SK-N-MC (cell line): ENCODE data around the gene ERBB4.

ENCODE experiments used
- DNase-seq: peaks from one replicate; pipeline ENCODE4 v3.0.0-alpha.2; 2011; ENCODE audit warnings: low read depth, low spot score
- H3K27ac ChIP-seq: fragments of 200-600 bp; sonication (generic); 2 replicates; pipeline ENCODE4 v1.5.1; 2016; ENCODE audit warnings: mixed run types
- H3K36me3 ChIP-seq: fragments of 200-600 bp; sonication (generic); 2 replicates; pipeline ENCODE4 v1.6.1; 2017; ENCODE audit warnings: antibody characterized with exemption, low read length, mixed read lengths; ENCODE audit not compliant: insufficient read depth
- H3K4me3 ChIP-seq: fragments of 200-600 bp; sonication (generic); 2 replicates; pipeline ENCODE4 v1.5.1; 2016
- H3K9ac ChIP-seq: fragments of 200-600 bp; sonication (generic); 2 replicates; pipeline ENCODE4 v1.8.0; 2017; ENCODE audit warnings: mixed run types, mixed read lengths; ENCODE audit not compliant: insufficient read length
- H3K9me3 ChIP-seq: fragments of 200-600 bp; sonication (generic); 2 replicates; pipeline ENCODE4 v1.6.1; 2017; ENCODE audit warnings: low read depth, mild to moderate bottlenecking, antibody characterized with exemption, low read length, moderate library complexity, mixed read lengths
- EZH2 ChIP-seq: fragments of 200-600 bp; sonication (generic); IDR thresholded peaks from one replicate; pipeline ENCODE4 v1.6.1; 2017; ENCODE audit warnings: antibody characterized with exemption
- FOXP2 ChIP-seq: optimal IDR thresholded peaks from 2 replicates; pipeline ENCODE3; 2011; ENCODE audit warnings: mild to moderate bottlenecking, moderate library complexity; ENCODE audit not compliant: insufficient read depth; ENCODE audit errors: extremely low read length, control extremely low read depth
- POLR2AphosphoS5 ChIP-seq: IDR thresholded peaks from 2 replicates; pipeline ENCODE4 v1.6.1; 2012; ENCODE audit warnings: mild to moderate bottlenecking, low read depth, low read length, borderline replicate concordance

Gene ERBB4

DNA sequence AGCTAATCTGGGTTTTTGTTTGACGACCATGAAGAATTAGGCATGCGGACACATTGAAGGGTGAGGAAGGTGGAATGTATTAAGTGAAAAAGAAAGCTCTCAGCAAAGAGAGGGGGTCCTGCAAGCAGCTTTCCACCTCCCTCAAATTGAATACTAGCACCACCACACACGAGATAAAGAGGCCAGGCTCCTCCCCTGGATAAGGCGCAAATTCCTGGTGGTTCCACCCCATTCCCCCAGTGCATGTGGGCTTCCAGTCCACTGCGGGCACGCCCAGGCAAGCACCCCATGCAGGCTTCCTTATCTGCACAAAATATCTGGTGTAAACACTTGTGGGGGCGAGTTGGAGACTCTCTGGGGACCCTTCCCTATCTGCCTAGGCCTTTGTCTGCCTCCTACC is 1124.9 kb downstream of the ERBB4 start:
- H3K27ac ChIP-seq: no peak overlapping the region
- H3K36me3 ChIP-seq: no peaks in the 10 kb centered on the region
- TF ChIP-seq EZH2 (no peak), FOXP2 (no peak), POLR2AphosphoS5 (no peak)
- DNase-seq: no peak
- H3K9me3 ChIP-seq: no peaks in the 10 kb centered on the region
- no peak overlapping the region for H3K9ac ChIP-seq
- H3K4me3 ChIP-seq: no peak overlapping the region

GRCh38 chr2:211408483-211408891 is 1130.1 kb downstream of the ERBB4 start:
- Histone ChIP-seq H3K9me3 (no peaks in the 10 kb centered on the region), H3K9ac (no peak overlapping the region), H3K36me3 (no peaks in the 10 kb centered on the region), H3K27ac (no peak overlapping the region), H3K4me3 (no peak overlapping the region)
- TF ChIP-seq EZH2 (no peak), FOXP2 (no peak), POLR2AphosphoS5 (no peak)
- DNase-seq: no peak

- H3K36me3 ChIP-seq: no peaks in the 10 kb centered on the region
- H3K4me3 ChIP-seq: no peak overlapping the region
- H3K9me3 ChIP-seq: no peaks in the 10 kb centered on the region
- DNase-seq: no peak
- no peak overlapping the region for H3K27ac ChIP-seq
- H3K9ac ChIP-seq: no peak overlapping the region
- no peak for TF ChIP-seq EZH2
- no peak for TF ChIP-seq POLR2AphosphoS5
- TF ChIP-seq FOXP2: no peak
Measured at GRCh38 chr2:211407076-211407475, 1131.5 kb downstream of the ERBB4 start.

DNA sequence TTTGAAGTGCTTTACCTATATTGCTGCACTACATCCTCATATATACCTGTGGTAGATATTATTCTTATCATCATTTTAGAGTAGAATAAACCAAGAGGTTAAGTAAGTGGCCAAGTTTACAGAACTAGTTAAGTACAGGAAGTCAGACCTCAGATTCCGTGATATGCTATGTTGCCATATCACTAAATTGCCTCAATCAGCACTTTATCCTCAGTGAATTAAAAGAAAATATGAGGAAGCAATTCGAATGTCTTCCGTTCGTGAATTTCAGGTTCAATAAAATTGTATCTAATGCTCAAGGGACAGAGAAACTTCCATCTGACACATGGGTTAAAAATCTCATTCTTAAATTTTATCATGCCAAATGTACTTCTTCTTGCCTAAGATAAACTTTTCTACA is 1133.6 kb downstream of the ERBB4 start:
- TF ChIP-seq EZH2 (no peak), FOXP2 (no peak), POLR2AphosphoS5 (no peak)
- Histone ChIP-seq H3K9me3 (no peaks in the 10 kb centered on the region), H3K9ac (no peak overlapping the region), H3K27ac (no peak overlapping the region), H3K36me3 (no peaks in the 10 kb centered on the region), H3K4me3 (no peak overlapping the region)
- DNase-seq: no peak

DNA sequence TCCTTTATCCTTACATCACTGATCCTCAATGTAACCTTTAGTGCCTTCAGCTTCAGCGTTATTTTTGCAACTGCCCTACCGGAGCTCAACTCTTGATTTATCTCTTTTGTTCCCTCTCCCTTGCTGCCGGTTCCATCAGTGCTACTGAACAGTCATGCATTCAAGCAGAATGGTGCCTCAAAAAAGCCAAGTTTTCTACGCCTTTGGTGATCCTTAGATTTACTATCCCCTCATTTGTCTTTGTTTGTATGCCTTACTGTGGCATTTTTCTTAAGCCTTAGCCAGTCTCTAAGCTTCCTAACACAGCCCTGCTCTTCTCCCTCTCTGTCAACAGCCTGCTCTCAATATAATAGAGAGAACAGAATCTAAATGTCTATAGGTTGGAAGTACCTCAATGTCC is 1134.5 kb downstream of the ERBB4 start:
- no peak overlapping the region for H3K4me3 ChIP-seq
- TF ChIP-seq EZH2 (no peak), POLR2AphosphoS5 (no peak), FOXP2 (no peak)
- no peak overlapping the region for H3K27ac ChIP-seq
- no peaks in the 10 kb centered on the region for H3K36me3 ChIP-seq
- H3K9me3 ChIP-seq: no peaks in the 10 kb centered on the region
- H3K9ac ChIP-seq: no peak overlapping the region
- no peak for DNase-seq

DNA sequence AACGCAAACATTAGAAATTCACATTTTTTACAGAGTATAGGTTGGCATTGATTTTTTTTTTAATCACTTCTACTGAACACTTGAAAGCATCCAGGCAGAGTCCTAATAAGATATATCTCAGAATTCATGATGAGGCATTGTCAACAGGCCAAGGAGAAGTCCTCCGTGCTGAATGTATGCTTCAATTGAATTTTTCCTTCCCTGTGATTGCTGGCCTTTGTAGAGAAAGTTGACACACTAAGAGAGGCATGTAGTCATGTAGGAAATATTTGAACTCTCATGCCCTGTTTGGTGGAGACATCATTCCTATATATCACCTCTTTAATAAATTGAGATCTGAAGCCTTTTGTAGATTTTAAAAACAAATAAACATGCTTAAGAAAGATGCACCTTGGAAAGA is 1137.3 kb downstream of the ERBB4 start:
- no peak for TF ChIP-seq POLR2AphosphoS5
- no peak for TF ChIP-seq EZH2
- no peak for TF ChIP-seq FOXP2
- H3K9me3 ChIP-seq: no peaks in the 10 kb centered on the region
- DNase-seq: no peak
- H3K27ac ChIP-seq: no peak overlapping the region
- H3K4me3 ChIP-seq: no peak overlapping the region
- H3K36me3 ChIP-seq: no peaks in the 10 kb centered on the region
- H3K9ac ChIP-seq: no peak overlapping the region

DNA sequence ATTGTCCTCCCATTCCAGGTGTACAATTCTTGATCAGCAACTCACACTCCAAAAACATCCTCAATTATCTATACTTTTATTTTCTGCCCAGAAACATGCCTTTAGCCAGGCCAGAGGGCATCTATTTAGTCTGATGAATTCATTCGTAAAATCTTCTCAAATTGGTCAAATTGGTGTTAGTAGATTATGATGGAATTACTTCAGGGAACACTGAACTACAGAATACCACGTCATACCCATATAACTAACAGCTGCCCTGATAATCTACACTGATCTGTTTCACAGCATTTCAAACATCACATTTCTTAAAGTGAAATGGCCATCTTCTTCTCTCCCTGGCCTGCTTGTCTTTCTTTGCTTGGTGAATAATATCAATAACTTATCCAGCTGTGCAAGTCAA is 1140.8 kb downstream of the ERBB4 start:
- no peak for TF ChIP-seq FOXP2
- TF ChIP-seq EZH2: no peak
- TF ChIP-seq POLR2AphosphoS5: no peak
- Histone ChIP-seq H3K9me3 (no peaks in the 10 kb centered on the region), H3K36me3 (no peaks in the 10 kb centered on the region), H3K27ac (no peak overlapping the region), H3K4me3 (no peak overlapping the region), H3K9ac (no peak overlapping the region)
- DNase-seq: no peak

GRCh38 chr2:211396815-211397214 is 1141.8 kb downstream of the ERBB4 start:
- H3K9me3 ChIP-seq: no peaks in the 10 kb centered on the region
- H3K36me3 ChIP-seq: no peaks in the 10 kb centered on the region
- no peak for DNase-seq
- TF ChIP-seq EZH2 (no peak), FOXP2 (no peak), POLR2AphosphoS5 (no peak)
- H3K4me3 ChIP-seq: no peak overlapping the region
- no peak overlapping the region for H3K9ac ChIP-seq
- H3K27ac ChIP-seq: no peak overlapping the region

DNA sequence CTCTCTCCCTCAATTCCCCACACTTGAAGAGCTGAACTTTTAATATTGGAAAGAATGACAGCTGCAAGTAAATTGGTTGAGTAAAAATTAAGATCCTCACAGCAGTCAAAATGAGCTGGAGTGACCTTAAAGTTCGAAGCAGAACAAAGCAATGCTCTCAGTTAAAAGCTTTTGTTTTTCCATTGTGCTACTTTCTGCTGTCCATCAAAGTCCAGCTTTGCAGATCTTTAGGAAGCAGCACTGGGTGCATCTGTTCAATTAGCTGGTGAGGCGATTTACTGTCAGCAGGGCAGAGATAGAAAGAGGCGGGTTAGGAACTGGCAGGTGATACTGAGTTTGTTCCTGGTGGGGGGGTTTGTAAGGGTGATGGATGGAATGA is 1147.4 kb downstream of the ERBB4 start:
- Histone ChIP-seq H3K9ac (no peak overlapping the region), H3K36me3 (no peaks in the 10 kb centered on the region), H3K4me3 (no peak overlapping the region), H3K9me3 (no peaks in the 10 kb centered on the region), H3K27ac (no peak overlapping the region)
- TF ChIP-seq EZH2: no peak
- no peak for TF ChIP-seq FOXP2
- no peak for TF ChIP-seq POLR2AphosphoS5
- no peak for DNase-seq
